HepG2 (cell line): ENCODE measurements around the gene SH2D6. TPM values are rescaled to one million over a fixed set of nuclear protein-coding genes. Genes with fewer than 3 reads are reported as not detected.
A peak's percentile ranks its signal among the peaks of the same experiment; 100 is the strongest.

Source experiments
- GABPB1 ChIP-seq: IDR thresholded peaks from 2 replicates; pipeline ENCODE4 v1.6.1; 2016; ENCODE audit warnings: mild to moderate bottlenecking, missing genetic modification reagents, moderate library complexity, missing compliant biosample characterization
- KLF6 ChIP-seq: IDR thresholded peaks from 2 replicates; pipeline ENCODE4 v1.8.0; 2016; ENCODE audit warnings: missing biosample characterization, missing genetic modification reagents
- MLX ChIP-seq: IDR thresholded peaks from 2 replicates; pipeline ENCODE4 v1.6.1; 2016
- NFATC3 ChIP-seq: sonication (generic); formaldehyde crosslinking; IDR thresholded peaks from 2 replicates; pipeline ENCODE4 v1.5.1; 2020; ENCODE audit warnings: mild to moderate bottlenecking, missing genetic modification reagents
- NFIC ChIP-seq: IDR thresholded peaks from 2 replicates; pipeline ENCODE4 v1.6.1; 2012; ENCODE audit warnings: mild to moderate bottlenecking, low read length, inconsistent platforms
- RFX1 ChIP-seq: fragments of 450-650 bp; IDR thresholded peaks from 2 replicates; pipeline ENCODE4 v1.6.1; 2017
- ZFP82 ChIP-seq: sonication (generic); formaldehyde crosslinking; IDR thresholded peaks from 2 replicates; pipeline ENCODE4 v1.5.1; 2020; ENCODE audit warnings: mild to moderate bottlenecking, missing genetic modification reagents, borderline replicate concordance
- ZIK1 ChIP-seq: sonication (generic); formaldehyde crosslinking; IDR thresholded peaks from 2 replicates; pipeline ENCODE4 v1.5.0; 2020; ENCODE audit warnings: mild to moderate bottlenecking, low read depth, missing genetic modification reagents, borderline replicate concordance
- ZNF18 ChIP-seq: sonication (generic); formaldehyde crosslinking; IDR thresholded peaks from 2 replicates; pipeline ENCODE4 v1.8.0; 2022; ENCODE audit warnings: mild to moderate bottlenecking, missing genetic modification reagents; ENCODE audit not compliant: insufficient replicate concordance
- ZNF280D ChIP-seq: sonication (generic); formaldehyde crosslinking; IDR thresholded peaks from 2 replicates; pipeline ENCODE4 v1.5.1; 2020; ENCODE audit warnings: mild to moderate bottlenecking, missing genetic modification reagents
- ZNF34 ChIP-seq: sonication (generic); formaldehyde crosslinking; IDR thresholded peaks from 2 replicates; pipeline ENCODE4 v1.4.0; 2020; ENCODE audit warnings: mild to moderate bottlenecking, missing genetic modification reagents, borderline replicate concordance
- ZNF367 ChIP-seq: sonication (generic); formaldehyde crosslinking; IDR thresholded peaks from 2 replicates; pipeline ENCODE4 v1.4.0; 2020; ENCODE audit warnings: missing genetic modification reagents, borderline replicate concordance
- ZNF766 ChIP-seq: sonication (generic); formaldehyde crosslinking; IDR thresholded peaks from 2 replicates; pipeline ENCODE4 v1.5.0; 2020; ENCODE audit warnings: missing genetic modification reagents, borderline replicate concordance
- polyA plus RNA-seq, 8 experiments: library from polyadenylated mRNA; depleted of rRNA in 3 of 8; stranded (reverse) in 7 of 8; unstranded in 1 of 8; fragments of >200 nt; fragmentation: Illumina TruSeq in 4 of 8; extraction: Trizol in 4 of 8; gene quantifications; 2 replicates each; pipeline versions ENCODE4 v1.2.1 to v1.2.3, GENCODE V29; 2011 to 2016; ENCODE audit warnings: low read depth in 4 of 8, missing spikeins in 1 of 8, mixed read lengths in 1 of 8; ENCODE audit not compliant: insufficient read depth in 1 of 8
- total RNA-seq, 5 experiments: library from RNA; depleted of rRNA; stranded (reverse); fragments of >200 nt; fragmentation: Illumina TruSeq; extraction: Trizol; gene quantifications; 2 replicates each; pipeline ENCODE4 v1.2.3, GENCODE V29; 2016; ENCODE audit warnings: low read depth in 1 of 5
- TF ChIP-seq, protein P1 (sequence below), 2 experiments: sonication (generic) in 1 of 2; formaldehyde crosslinking in 1 of 2; IDR thresholded peaks; 2 replicates each; pipeline versions ENCODE4 v1.4.0 to v1.6.1; 2018 to 2020; ENCODE audit warnings: missing genetic modification reagents in 2 of 2, borderline replicate concordance in 1 of 2, low read depth in 1 of 2, mild to moderate bottlenecking in 1 of 2, missing biosample characterization in 1 of 2
- TF ChIP-seq, protein P2 (sequence below): sonication (generic); formaldehyde crosslinking; IDR thresholded peaks from 2 replicates; pipeline ENCODE4 v1.5.0; 2020; ENCODE audit warnings: missing genetic modification reagents
- TF ChIP-seq, protein P3 (sequence below): sonication (generic); formaldehyde crosslinking; IDR thresholded peaks from 2 replicates; pipeline ENCODE4; 2020; ENCODE audit warnings: missing genetic modification reagents, mild to moderate bottlenecking, borderline replicate concordance

The SH2D6 gene
- total and polyA plus RNA-seq, 2 of the 13 experiments (the other 11 are each of a cell fraction or from before 2014, with no cell fraction given): 0.11 to 0.26 TPM

- TF ChIP-seq ZNF18 (no peak), RFX1 (no peak), ZNF280D (CRISPR knock-in tag) (no peak), ZFP82 (CRISPR knock-in tag) (no peak; the same call in 1 of the 2 replicates), NFIC (no peak), KLF6 (CRISPR knock-in tag) (no peak; the same call in 1 of the 2 replicates), GABPB1 (CRISPR knock-in tag) (no peak), ZIK1 (no peak), ZNF367 (CRISPR knock-in tag) (peak; percentile 81; the same call in 1 of the 2 replicates), ZNF34 (peak; percentile 84), ZNF766 (CRISPR knock-in tag) (no peak), NFATC3 (CRISPR knock-in tag) (no peak), MLX (CRISPR knock-in tag) (no peak)
- TF ChIP-seq, protein P1, sequence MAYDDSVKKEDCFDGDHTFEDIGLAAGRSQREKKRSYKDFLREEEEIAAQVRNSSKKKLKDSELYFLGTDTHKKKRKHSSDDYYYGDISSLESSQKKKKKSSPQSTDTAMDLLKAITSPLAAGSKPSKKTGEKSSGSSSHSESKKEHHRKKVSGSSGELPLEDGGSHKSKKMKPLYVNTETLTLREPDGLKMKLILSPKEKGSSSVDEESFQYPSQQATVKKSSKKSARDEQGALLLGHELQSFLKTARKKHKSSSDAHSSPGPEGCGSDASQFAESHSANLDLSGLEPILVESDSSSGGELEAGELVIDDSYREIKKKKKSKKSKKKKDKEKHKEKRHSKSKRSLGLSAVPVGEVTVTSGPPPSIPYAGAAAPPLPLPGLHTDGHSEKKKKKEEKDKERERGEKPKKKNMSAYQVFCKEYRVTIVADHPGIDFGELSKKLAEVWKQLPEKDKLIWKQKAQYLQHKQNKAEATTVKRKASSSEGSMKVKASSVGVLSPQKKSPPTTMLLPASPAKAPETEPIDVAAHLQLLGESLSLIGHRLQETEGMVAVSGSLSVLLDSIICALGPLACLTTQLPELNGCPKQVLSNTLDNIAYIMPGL (CRISPR knock-in tag; IDR thresholded peaks at IDR 0.05; ENCODE audit: borderline replicate concordance in 1 of 2, low read depth in 1 of 2): peak in 1 of 2 experiments; percentile 13; a peak in 2 of 4 replicates
- TF ChIP-seq, protein P2, sequence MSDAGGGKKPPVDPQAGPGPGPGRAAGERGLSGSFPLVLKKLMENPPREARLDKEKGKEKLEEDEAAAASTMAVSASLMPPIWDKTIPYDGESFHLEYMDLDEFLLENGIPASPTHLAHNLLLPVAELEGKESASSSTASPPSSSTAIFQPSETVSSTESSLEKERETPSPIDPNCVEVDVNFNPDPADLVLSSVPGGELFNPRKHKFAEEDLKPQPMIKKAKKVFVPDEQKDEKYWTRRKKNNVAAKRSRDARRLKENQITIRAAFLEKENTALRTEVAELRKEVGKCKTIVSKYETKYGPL: no peak
- TF ChIP-seq, protein P3, sequence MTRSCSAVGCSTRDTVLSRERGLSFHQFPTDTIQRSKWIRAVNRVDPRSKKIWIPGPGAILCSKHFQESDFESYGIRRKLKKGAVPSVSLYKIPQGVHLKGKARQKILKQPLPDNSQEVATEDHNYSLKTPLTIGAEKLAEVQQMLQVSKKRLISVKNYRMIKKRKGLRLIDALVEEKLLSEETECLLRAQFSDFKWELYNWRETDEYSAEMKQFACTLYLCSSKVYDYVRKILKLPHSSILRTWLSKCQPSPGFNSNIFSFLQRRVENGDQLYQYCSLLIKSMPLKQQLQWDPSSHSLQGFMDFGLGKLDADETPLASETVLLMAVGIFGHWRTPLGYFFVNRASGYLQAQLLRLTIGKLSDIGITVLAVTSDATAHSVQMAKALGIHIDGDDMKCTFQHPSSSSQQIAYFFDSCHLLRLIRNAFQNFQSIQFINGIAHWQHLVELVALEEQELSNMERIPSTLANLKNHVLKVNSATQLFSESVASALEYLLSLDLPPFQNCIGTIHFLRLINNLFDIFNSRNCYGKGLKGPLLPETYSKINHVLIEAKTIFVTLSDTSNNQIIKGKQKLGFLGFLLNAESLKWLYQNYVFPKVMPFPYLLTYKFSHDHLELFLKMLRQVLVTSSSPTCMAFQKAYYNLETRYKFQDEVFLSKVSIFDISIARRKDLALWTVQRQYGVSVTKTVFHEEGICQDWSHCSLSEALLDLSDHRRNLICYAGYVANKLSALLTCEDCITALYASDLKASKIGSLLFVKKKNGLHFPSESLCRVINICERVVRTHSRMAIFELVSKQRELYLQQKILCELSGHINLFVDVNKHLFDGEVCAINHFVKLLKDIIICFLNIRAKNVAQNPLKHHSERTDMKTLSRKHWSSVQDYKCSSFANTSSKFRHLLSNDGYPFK: peak; percentile 81
These were observed 628 bp downstream of the SH2D6 start (continued) for GRCh38 chr2:85419009-85419675.
